HEK293 (cell line): Measurements from ENCODE around the gene PHF21A.

Source experiments
- CTCF ChIA-PET: fragments of 350-600 bp; formaldehyde crosslinking; extraction: SDS; loops from one replicate; lab custom pipeline; 2021; ENCODE audit warnings: antibody characterized with exemption; lab: Yijun Ruan, JAX
- POLR2A ChIA-PET: fragments of 300-600 bp; formaldehyde crosslinking; extraction: SDS; loops from one replicate; lab custom pipeline; 2020; ENCODE audit warnings: antibody characterized with exemption, inconsistent platforms; lab: Yijun Ruan, JAX
- H3K27ac ChIP-seq: fragments of 200-500 bp; sonication (Bioruptor generic); 2 replicates; pipeline ENCODE4 v1.5.1; 2014; ENCODE audit warnings: low read depth, low read length, control low read depth, inconsistent platforms; ENCODE audit errors: extremely low read depth
- H3K36me3 ChIP-seq, 2 experiments: fragments of 200-500 bp in 1 of 2; sonication (Bioruptor generic) in 1 of 2; 1 replicate in 1 of 2; 2 replicates in 1 of 2; pipeline ENCODE4 v1.5.1; 2014 to 2017; ENCODE audit warnings: inconsistent platforms in 2 of 2, low read length in 2 of 2; ENCODE audit not compliant: control insufficient read depth in 2 of 2, insufficient read depth in 1 of 2
- H3K4me1 ChIP-seq: fragments of 200-500 bp; sonication (Bioruptor generic); 2 replicates; pipeline ENCODE4 v1.5.1; 2014; ENCODE audit warnings: mild to moderate bottlenecking, low read length, inconsistent platforms; ENCODE audit not compliant: control insufficient read depth, insufficient read depth
- H3K4me3 ChIP-seq: 2 replicates; pipeline ENCODE4 v1.5.1; 2011; ENCODE audit warnings: low read depth, mild to moderate bottlenecking, control low read depth, low read length, moderate library complexity
- H3K9me3 ChIP-seq: fragments of 200-500 bp; sonication (Bioruptor generic); 2 replicates; pipeline ENCODE4 v1.5.1; 2014; ENCODE audit warnings: low read depth, low read length, inconsistent platforms; ENCODE audit not compliant: control insufficient read depth, insufficient read depth
- HOXD13 ChIP-seq: sonication (generic); formaldehyde crosslinking; IDR thresholded peaks from 2 replicates; pipeline ENCODE4 v1.8.0; 2022; ENCODE audit warnings: missing genetic modification reagents, borderline replicate concordance
- KLF10 ChIP-seq: fragments of 450-650 bp; IDR thresholded peaks from 2 replicates; pipeline ENCODE4 v1.5.1; 2018; ENCODE audit warnings: missing biosample characterization, mild to moderate bottlenecking, missing genetic modification characterization
- KLF8 ChIP-seq: fragments of 450-650 bp; formaldehyde crosslinking; IDR thresholded peaks from 2 replicates; pipeline ENCODE4 v1.5.1; 2016; ENCODE audit warnings: missing biosample characterization, missing genetic modification characterization
- MZF1 ChIP-seq: fragments of 450-650 bp; formaldehyde crosslinking; IDR thresholded peaks from 2 replicates; pipeline ENCODE4 v1.5.1; 2017; ENCODE audit warnings: missing biosample characterization, missing genetic modification characterization, borderline replicate concordance
- PATZ1 ChIP-seq: fragments of 450-650 bp; formaldehyde crosslinking; IDR thresholded peaks from 2 replicates; pipeline ENCODE4 v1.5.1; 2016; ENCODE audit warnings: missing biosample characterization, missing genetic modification characterization
- SETDB1 ChIP-seq: IDR thresholded peaks from one replicate; pipeline ENCODE4 v1.6.1; 2017; ENCODE audit warnings: mild to moderate bottlenecking, low read length, moderate library complexity, mixed read lengths; ENCODE audit not compliant: insufficient read length
- TCF7L2 ChIP-seq: IDR thresholded peaks from 2 replicates; pipeline ENCODE4 v1.6.1; 2011; ENCODE audit warnings: low read depth, mild to moderate bottlenecking, inconsistent platforms, low read length, moderate library complexity, borderline replicate concordance
- YY1 ChIP-seq: fragments of 450-650 bp; formaldehyde crosslinking; IDR thresholded peaks from 2 replicates; pipeline ENCODE4 v1.5.1; 2018; ENCODE audit warnings: missing biosample characterization, missing genetic modification characterization
- ZBTB11 ChIP-seq: fragments of 450-650 bp; formaldehyde crosslinking; conservative IDR thresholded peaks from 2 replicates; pipeline ENCODE4 v1.5.1; 2016; ENCODE audit warnings: low read depth, missing biosample characterization, missing genetic modification characterization
- ZBTB17 ChIP-seq: fragments of 450-650 bp; formaldehyde crosslinking; IDR thresholded peaks from 2 replicates; pipeline ENCODE4 v1.5.1; 2016; ENCODE audit warnings: missing biosample characterization, missing genetic modification characterization
- ZFP37 ChIP-seq: fragments of 450-650 bp; formaldehyde crosslinking; IDR thresholded peaks from 2 replicates; pipeline ENCODE4 v1.5.1; 2016; ENCODE audit warnings: missing biosample characterization, missing genetic modification characterization
- ZNF423 ChIP-seq: fragments of 450-650 bp; formaldehyde crosslinking; IDR thresholded peaks from 2 replicates; pipeline ENCODE4 v1.5.1; 2016; ENCODE audit warnings: missing biosample characterization, missing genetic modification characterization
- ZNF426 ChIP-seq: fragments of 450-650 bp; formaldehyde crosslinking; IDR thresholded peaks from 2 replicates; pipeline ENCODE4 v1.5.1; 2017; ENCODE audit warnings: missing biosample characterization, missing genetic modification characterization, mild to moderate bottlenecking, inconsistent platforms, moderate library complexity
- ZNF514 ChIP-seq: fragments of 450-650 bp; formaldehyde crosslinking; IDR thresholded peaks from 2 replicates; pipeline ENCODE4 v1.5.1; 2016; ENCODE audit warnings: missing biosample characterization, missing genetic modification characterization
- ZNF585B ChIP-seq: fragments of 450-650 bp; formaldehyde crosslinking; IDR thresholded peaks from 2 replicates; pipeline ENCODE4 v1.5.1; 2016; ENCODE audit warnings: missing biosample characterization, missing genetic modification characterization
- ZNF701 ChIP-seq: fragments of 450-650 bp; formaldehyde crosslinking; IDR thresholded peaks from 2 replicates; pipeline ENCODE4 v1.5.1; 2016; ENCODE audit warnings: missing biosample characterization, missing genetic modification characterization
- ZSCAN4 ChIP-seq: fragments of 450-650 bp; formaldehyde crosslinking; IDR thresholded peaks from 2 replicates; pipeline ENCODE4 v1.5.1; 2017; ENCODE audit warnings: missing biosample characterization, missing genetic modification characterization
- TF ChIP-seq, protein P1 (sequence below): IDR thresholded peaks from 2 replicates; pipeline ENCODE4 v1.6.1; 2011; ENCODE audit warnings: mild to moderate bottlenecking, low read depth, low read length, borderline replicate concordance
- TF ChIP-seq, protein P2 (sequence below): fragments of 450-650 bp; formaldehyde crosslinking; IDR thresholded peaks from 2 replicates; pipeline ENCODE4 v1.5.1; 2016; ENCODE audit warnings: missing biosample characterization, missing genetic modification characterization
- TF ChIP-seq, protein P3 (sequence below): fragments of 450-650 bp; formaldehyde crosslinking; IDR thresholded peaks from 2 replicates; pipeline ENCODE4 v1.5.0; 2017; ENCODE audit warnings: missing biosample characterization, missing genetic modification characterization, borderline replicate concordance

Gene PHF21A

DNA sequence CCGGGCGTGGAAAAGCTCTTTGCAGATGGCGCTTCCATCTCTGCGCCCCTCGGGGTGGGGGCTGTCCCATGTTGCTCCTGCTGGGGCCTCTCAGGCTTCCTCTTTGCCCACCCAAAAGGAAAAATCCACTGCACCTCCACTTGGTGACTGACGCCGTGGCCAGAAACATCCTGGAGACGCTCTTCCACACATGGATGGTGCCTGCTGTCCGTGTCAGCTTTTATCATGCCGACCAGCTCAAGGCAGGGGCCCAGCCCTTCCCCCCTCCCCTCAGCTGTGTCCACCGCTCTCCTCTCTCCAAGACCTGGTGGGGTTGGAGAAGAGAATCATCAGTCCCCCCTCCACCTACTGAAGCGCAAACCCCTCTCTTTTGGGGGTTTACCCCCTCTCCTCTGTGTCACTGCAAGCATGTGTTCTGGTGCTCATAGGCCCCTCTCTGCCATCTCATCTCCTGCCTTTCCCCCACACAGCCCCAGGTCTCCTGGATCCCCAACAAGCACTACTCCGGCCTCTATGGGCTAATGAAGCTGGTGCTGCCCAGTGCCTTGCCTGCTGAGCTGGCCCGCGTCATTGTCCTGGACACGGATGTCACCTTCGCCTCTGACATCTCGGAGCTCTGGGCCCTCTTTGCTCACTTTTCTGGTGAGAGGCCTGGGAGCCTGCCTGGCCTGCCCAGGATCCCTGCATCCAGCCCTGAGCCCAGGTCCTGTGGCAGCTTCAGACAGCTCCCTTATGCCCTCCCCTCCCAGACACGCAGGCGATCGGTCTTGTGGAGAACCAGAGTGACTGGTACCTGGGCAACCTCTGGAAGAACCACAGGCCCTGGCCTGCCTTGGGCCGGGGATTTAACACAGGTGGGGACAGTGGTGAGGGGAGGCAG is 197.0 kb downstream of the PHF21A start:
- ChIA-PET POLR2A (interaction anchor here (0.5 to 2.6 kb wide), 2 partner anchors 10 to 576 kb away, joined by 3 to 6 read pairs; no protein-coding TSS in a partner anchor), CTCF (interaction anchor here (0.6 to 0.7 kb wide), 2 partner anchors 38 to 324 kb away, joined by 3 to 4 read pairs; no protein-coding TSS in a partner anchor)
- peak; percentile 46; the same call in 1 of the 2 replicates for TF ChIP-seq ZBTB17 (tag by site-specific recombination)
- TF ChIP-seq, protein P1, sequence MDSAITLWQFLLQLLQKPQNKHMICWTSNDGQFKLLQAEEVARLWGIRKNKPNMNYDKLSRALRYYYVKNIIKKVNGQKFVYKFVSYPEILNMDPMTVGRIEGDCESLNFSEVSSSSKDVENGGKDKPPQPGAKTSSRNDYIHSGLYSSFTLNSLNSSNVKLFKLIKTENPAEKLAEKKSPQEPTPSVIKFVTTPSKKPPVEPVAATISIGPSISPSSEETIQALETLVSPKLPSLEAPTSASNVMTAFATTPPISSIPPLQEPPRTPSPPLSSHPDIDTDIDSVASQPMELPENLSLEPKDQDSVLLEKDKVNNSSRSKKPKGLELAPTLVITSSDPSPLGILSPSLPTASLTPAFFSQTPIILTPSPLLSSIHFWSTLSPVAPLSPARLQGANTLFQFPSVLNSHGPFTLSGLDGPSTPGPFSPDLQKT: no peak
- Histone ChIP-seq H3K4me3 (no peak overlapping the region), H3K36me3 (peaks cover 0 to 13% of the 10 kb centered on the region in 2 experiments; a peak in 1 of 3 replicates), H3K9me3 (no peaks in the 10 kb centered on the region), H3K27ac (no peak overlapping the region), H3K4me1 (no peaks in the 10 kb centered on the region)

DNA sequence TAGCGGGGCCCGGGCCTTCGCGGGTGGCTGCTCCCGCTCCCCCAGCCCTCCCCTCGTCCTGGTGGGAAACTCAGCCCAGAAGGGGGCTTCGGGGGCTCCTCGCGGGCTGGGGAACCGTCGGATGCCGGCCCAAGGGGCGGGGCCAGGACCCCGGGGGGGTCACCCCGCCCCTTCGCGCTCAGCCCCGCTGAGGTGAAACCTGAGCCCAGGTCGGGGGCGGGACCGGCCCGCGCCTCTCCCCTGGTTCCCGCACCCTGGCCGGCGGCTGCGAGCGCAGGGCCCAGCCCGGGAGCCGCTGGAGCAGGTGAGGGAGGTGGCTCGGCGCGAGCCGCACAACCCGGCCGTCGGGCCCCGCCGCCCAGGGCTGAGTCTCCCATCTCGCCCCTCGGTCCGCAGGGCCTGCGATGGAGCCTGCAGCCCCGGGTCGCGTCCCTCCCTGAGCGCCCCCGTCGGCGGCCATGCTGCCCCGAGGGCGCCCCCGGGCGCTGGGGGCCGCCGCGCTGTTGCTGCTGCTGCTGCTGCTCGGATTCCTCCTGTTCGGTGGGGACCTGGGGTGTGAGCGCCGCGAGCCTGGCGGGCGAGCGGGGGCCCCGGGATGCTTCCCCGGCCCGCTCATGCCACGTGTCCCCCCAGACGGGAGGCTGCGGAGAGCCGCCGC is 198.7 kb downstream of the PHF21A start, which contains the start of gene LARGE2:
TSS of gene LARGE2 (plus strand) at position 232 of the 658 bp plus-strand sequence. CDS start at position 459, 227 bp downstream.
- CTCF ChIA-PET: no interaction called here
- Histone ChIP-seq H3K9me3 (no peaks in the 10 kb centered on the region), H3K27ac (no peak within 1 kb of the TSS; the same call in 1 of the 2 replicates), H3K4me3 (peak within 1 kb of the TSS; percentile 34), H3K4me1 (no peaks in the 10 kb centered on the region), H3K36me3 (peaks cover 0 to 2% of the 10 kb centered on the region in 2 experiments; a peak in 1 of 3 replicates)
- POLR2A ChIA-PET: no interaction called here
- 0 out of 2 replicates have a peak, but pooled peaks have one; percentile 22 for TF ChIP-seq YY1 (tag by site-specific recombination)
- TF ChIP-seq ZNF701 (tag by site-specific recombination): no peak
- TF ChIP-seq, protein P2, sequence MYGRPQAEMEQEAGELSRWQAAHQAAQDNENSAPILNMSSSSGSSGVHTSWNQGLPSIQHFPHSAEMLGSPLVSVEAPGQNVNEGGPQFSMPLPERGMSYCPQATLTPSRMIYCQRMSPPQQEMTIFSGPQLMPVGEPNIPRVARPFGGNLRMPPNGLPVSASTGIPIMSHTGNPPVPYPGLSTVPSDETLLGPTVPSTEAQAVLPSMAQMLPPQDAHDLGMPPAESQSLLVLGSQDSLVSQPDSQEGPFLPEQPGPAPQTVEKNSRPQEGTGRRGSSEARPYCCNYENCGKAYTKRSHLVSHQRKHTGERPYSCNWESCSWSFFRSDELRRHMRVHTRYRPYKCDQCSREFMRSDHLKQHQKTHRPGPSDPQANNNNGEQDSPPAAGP: peak; percentile 32; the same call in 1 of the 2 replicates
- TF ChIP-seq ZNF514 (tag by site-specific recombination): no peak
- TF ChIP-seq ZNF426: no peak
- TF ChIP-seq SETDB1: no peak
- peak; percentile 31; the same call in 1 of the 2 replicates for TF ChIP-seq KLF8 (tag by site-specific recombination)
- TF ChIP-seq HOXD13 (CRISPR knock-in tag): no peak
- TF ChIP-seq ZBTB11 (tag by site-specific recombination): no peak
- TF ChIP-seq MZF1: no peak
- no peak for TF ChIP-seq ZNF585B (tag by site-specific recombination)
- no peak for TF ChIP-seq ZNF423 (tag by site-specific recombination)
- TF ChIP-seq ZFP37 (tag by site-specific recombination): no peak
- TF ChIP-seq ZSCAN4 (tag by site-specific recombination): no peak
- peak; percentile 90 for TF ChIP-seq PATZ1
- peak; percentile 4; the same call in 1 of the 2 replicates for TF ChIP-seq TCF7L2
- TF ChIP-seq KLF10 (tag by site-specific recombination): peak; percentile 85
- TF ChIP-seq, protein P3, sequence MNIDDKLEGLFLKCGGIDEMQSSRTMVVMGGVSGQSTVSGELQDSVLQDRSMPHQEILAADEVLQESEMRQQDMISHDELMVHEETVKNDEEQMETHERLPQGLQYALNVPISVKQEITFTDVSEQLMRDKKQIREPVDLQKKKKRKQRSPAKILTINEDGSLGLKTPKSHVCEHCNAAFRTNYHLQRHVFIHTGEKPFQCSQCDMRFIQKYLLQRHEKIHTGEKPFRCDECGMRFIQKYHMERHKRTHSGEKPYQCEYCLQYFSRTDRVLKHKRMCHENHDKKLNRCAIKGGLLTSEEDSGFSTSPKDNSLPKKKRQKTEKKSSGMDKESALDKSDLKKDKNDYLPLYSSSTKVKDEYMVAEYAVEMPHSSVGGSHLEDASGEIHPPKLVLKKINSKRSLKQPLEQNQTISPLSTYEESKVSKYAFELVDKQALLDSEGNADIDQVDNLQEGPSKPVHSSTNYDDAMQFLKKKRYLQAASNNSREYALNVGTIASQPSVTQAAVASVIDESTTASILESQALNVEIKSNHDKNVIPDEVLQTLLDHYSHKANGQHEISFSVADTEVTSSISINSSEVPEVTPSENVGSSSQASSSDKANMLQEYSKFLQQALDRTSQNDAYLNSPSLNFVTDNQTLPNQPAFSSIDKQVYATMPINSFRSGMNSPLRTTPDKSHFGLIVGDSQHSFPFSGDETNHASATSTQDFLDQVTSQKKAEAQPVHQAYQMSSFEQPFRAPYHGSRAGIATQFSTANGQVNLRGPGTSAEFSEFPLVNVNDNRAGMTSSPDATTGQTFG (tag by site-specific recombination): no peak
